Neural cell (in vitro differentiated cells): ENCODE measurements around the gene NFE2L2. TPM values are rescaled to one million over a fixed set of nuclear protein-coding genes. Genes with fewer than 3 reads are reported as not detected.

Source experiments
- H2AFZ ChIP-seq: fragments of 200-600, 300-800 bp; sonication (generic), shearing (Covaris generic); 2 replicates; pipeline ENCODE4 v1.6.0; 2014; ENCODE audit warnings: low read depth, mild to moderate bottlenecking, antibody characterized with exemption, low read length, moderate library complexity
- H3F3A ChIP-seq: fragments of 200-600 bp; shearing (Covaris generic); 2 replicates; pipeline ENCODE4 v1.6.1; 2016; ENCODE audit warnings: mild to moderate bottlenecking, moderate library complexity, mixed read lengths, antibody characterized with exemption, low read length; ENCODE audit not compliant: insufficient read depth, poor library complexity, severe bottlenecking
- H3K27ac ChIP-seq: fragments of 200-600, 300-800 bp; sonication (generic), shearing (Covaris generic); 2 replicates; pipeline ENCODE4 v1.5.1; 2014; ENCODE audit warnings: mild to moderate bottlenecking, low read length, moderate library complexity
- H3K27me3 ChIP-seq: fragments of 300-800, 200-600 bp; sonication (generic), shearing (Covaris generic); 2 replicates; pipeline ENCODE4 v1.6.0; 2014; ENCODE audit warnings: mild to moderate bottlenecking, low read depth, low read length, moderate library complexity; ENCODE audit not compliant: insufficient read depth
- H3K36me3 ChIP-seq: fragments of 300-800, 200-600 bp; sonication (generic), shearing (Covaris generic); 2 replicates; pipeline ENCODE4 v1.5.1; 2014; ENCODE audit warnings: mild to moderate bottlenecking, antibody characterized with exemption, low read length, moderate library complexity; ENCODE audit not compliant: insufficient read depth
- H3K4me2 ChIP-seq: fragments of 300-800, 200-600 bp; sonication (generic), shearing (Covaris generic); 2 replicates; pipeline ENCODE4 v1.6.0; 2014; ENCODE audit warnings: mild to moderate bottlenecking, low read length
- H3K4me3 ChIP-seq: fragments of 300-800, 200-600 bp; sonication (generic), shearing (Covaris generic); 2 replicates; pipeline ENCODE4 v1.5.1; 2014; ENCODE audit warnings: mild to moderate bottlenecking, low read length, moderate library complexity
- H3K79me2 ChIP-seq: fragments of 200-600 bp; shearing (Covaris generic); replicated peaks from 2 replicates; pipeline ENCODE4 v1.6.0; 2014; ENCODE audit warnings: mild to moderate bottlenecking, low read length, moderate library complexity; ENCODE audit not compliant: insufficient read depth
- H3K9ac ChIP-seq: fragments of 300-800, 200-600 bp; sonication (generic), shearing (Covaris generic); 2 replicates; pipeline ENCODE4 v1.6.1; 2016; ENCODE audit warnings: mild to moderate bottlenecking, low read length, mixed read lengths
- H3K9me2 ChIP-seq: fragments of 200-600 bp; shearing (Covaris generic); 2 replicates; pipeline ENCODE4 v1.6.1; 2016; ENCODE audit warnings: mild to moderate bottlenecking, low read length, mixed read lengths; ENCODE audit not compliant: insufficient read depth
- H3K9me3 ChIP-seq: fragments of 200-600, 300-800 bp; sonication (generic), shearing (Covaris generic); 2 replicates; pipeline ENCODE4 v1.6.1; 2016; ENCODE audit warnings: mild to moderate bottlenecking, mixed run types, low read length, moderate library complexity, mixed read lengths
- H4K20me1 ChIP-seq: fragments of 200-600 bp; shearing (Covaris generic); 2 replicates; pipeline ENCODE4 v1.6.1; 2016; ENCODE audit warnings: mild to moderate bottlenecking, mixed run types; ENCODE audit not compliant: insufficient read depth
- CTCF ChIP-seq: fragments of 450-650 bp; IDR thresholded peaks from 2 replicates; pipeline ENCODE4 v1.5.1; 2014; ENCODE audit warnings: antibody characterized with exemption, mild to moderate bottlenecking, moderate library complexity; ENCODE audit not compliant: poor library complexity, severe bottlenecking
- EP300 ChIP-seq: fragments of 450-650 bp; conservative IDR thresholded peaks from 2 replicates; pipeline ENCODE4 v1.6.1; 2014; ENCODE audit warnings: antibody characterized with exemption, mild to moderate bottlenecking, moderate library complexity; ENCODE audit not compliant: poor library complexity, severe bottlenecking
- EZH2 ChIP-seq: fragments of 200-600, 300-800 bp; shearing (Covaris generic), sonication (generic); IDR thresholded peaks from 2 replicates; pipeline ENCODE4 v1.6.1; 2014; ENCODE audit warnings: antibody characterized with exemption, low read length, borderline replicate concordance, mild to moderate bottlenecking; ENCODE audit not compliant: insufficient read depth, poor library complexity, severe bottlenecking
- MXI1 ChIP-seq: fragments of 450-650 bp; conservative IDR thresholded peaks from 2 replicates; pipeline ENCODE4 v1.6.1; 2014; ENCODE audit warnings: antibody characterized with exemption, mild to moderate bottlenecking; ENCODE audit not compliant: poor library complexity, severe bottlenecking
- SMC3 ChIP-seq: fragments of 450-650 bp; conservative IDR thresholded peaks from 2 replicates; pipeline ENCODE4 v1.6.1; 2014; ENCODE audit warnings: antibody characterized with exemption, mild to moderate bottlenecking, moderate library complexity; ENCODE audit not compliant: poor library complexity
- TAF1 ChIP-seq: IDR thresholded peaks from 2 replicates; pipeline ENCODE4 v1.6.1; 2012; ENCODE audit warnings: low read depth
- polyA plus RNA-seq: library from polyadenylated mRNA; depleted of rRNA; stranded (reverse); fragments of >200 nt; gene quantifications from 2 replicates; pipeline ENCODE4 v1.2.3, GENCODE V29; 2014

Gene NFE2L2
- polyA plus RNA-seq, 1 donor from 2014 or later = 1.4 TPM

GRCh38 chr2:177289824-177290628 is 25.5 kb upstream of the NFE2L2 start:
- no peaks in the 10 kb centered on the region for H4K20me1 ChIP-seq

GRCh38 chr2:177287814-177288213 is 23.3 kb upstream of the NFE2L2 start:
- H3K9me3 ChIP-seq = no peaks in the 10 kb centered on the region
- TF ChIP-seq EP300 = no peak
- TF ChIP-seq MXI1 = no peak
- no peak for TF ChIP-seq SMC3
- TF ChIP-seq CTCF = no peak
- TF ChIP-seq EZH2 = no peak
- no peak overlapping the region for H3K4me2 ChIP-seq
- H3K9ac ChIP-seq = no peak overlapping the region
- no peaks in the 10 kb centered on the region for H3K9me2 ChIP-seq
- no peaks in the 10 kb centered on the region for H3K27me3 ChIP-seq
- no peaks in the 10 kb centered on the region for H4K20me1 ChIP-seq
- no peak overlapping the region for H2AFZ ChIP-seq
- no peak overlapping the region for H3K4me3 ChIP-seq
- H3K27ac ChIP-seq = no peak overlapping the region
- H3K79me2 ChIP-seq = no peaks in the 10 kb centered on the region
- no peaks in the 10 kb centered on the region for H3F3A ChIP-seq
- H3K36me3 ChIP-seq = no peaks in the 10 kb centered on the region

More at GRCh38 chr2:177289824-177290628, 25.5 kb upstream of the NFE2L2 start:
- H3K27me3 ChIP-seq = no peaks in the 10 kb centered on the region
- H3K36me3 ChIP-seq = no peaks in the 10 kb centered on the region
- no peak overlapping the region for H3K27ac ChIP-seq
- H3K4me2 ChIP-seq = no peak overlapping the region
- H3F3A ChIP-seq = no peaks in the 10 kb centered on the region
- H3K79me2 ChIP-seq = no peaks in the 10 kb centered on the region
- no peaks in the 10 kb centered on the region for H3K9me3 ChIP-seq
- no peak overlapping the region for H3K4me3 ChIP-seq
- H3K9ac ChIP-seq = no peak overlapping the region
- no peak for TF ChIP-seq EZH2
- no peak for TF ChIP-seq EP300
- H3K9me2 ChIP-seq = no peaks in the 10 kb centered on the region
- H2AFZ ChIP-seq = no peak overlapping the region

- H3K79me2 ChIP-seq = no peaks in the 10 kb centered on the region
- TF ChIP-seq EP300 = no peak
- TF ChIP-seq TAF1 = no peak
- no peak overlapping the region for H3K9ac ChIP-seq
Measured at GRCh38 chr2:177285892-177286715, 21.6 kb upstream of the NFE2L2 start.

More at GRCh38 chr2:177285892-177286715, 21.6 kb upstream of the NFE2L2 start:
- Histone ChIP-seq H4K20me1 (no peaks in the 10 kb centered on the region), H3K27me3 (no peaks in the 10 kb centered on the region), H3K9me2 (no peaks in the 10 kb centered on the region), H3K36me3 (no peaks in the 10 kb centered on the region), H3K27ac (no peak overlapping the region), H3K4me2 (no peak overlapping the region), H3K9me3 (no peaks in the 10 kb centered on the region), H3K4me3 (no peak overlapping the region), H3F3A (no peaks in the 10 kb centered on the region), H2AFZ (no peak overlapping the region)
